Naive thymus-derived CD4-positive, alpha-beta T cell (primary cell): Measurements from ENCODE around the gene OXNAD1. TPM values are rescaled to one million over a fixed set of nuclear protein-coding genes. Genes with fewer than 3 reads are reported as not detected.
A peak's percentile ranks its signal among the peaks of the same experiment; 100 is the strongest.

ENCODE experiments used
- ATAC-seq: fragments of 150-1000 bp; cut with Tn5 transposase; 2 replicates; pipeline ENCODE4 v1.10.0; 2021; ENCODE audit warnings: mild to moderate bottlenecking, moderate library complexity
- CTCF ChIA-PET: fragments of 350-600 bp; sonication (Branson Sonifier 250); formaldehyde crosslinking; loops from one replicate; lab custom pipeline; 2021; ENCODE audit warnings: antibody characterized with exemption; lab: Charles Lee
- POLR2A ChIA-PET: fragments of 350-600 bp; sonication (Branson Sonifier 250); formaldehyde crosslinking; loops from one replicate; lab custom pipeline; 2021; ENCODE audit warnings: antibody characterized with exemption, inconsistent platforms; lab: Charles Lee
- DNase-seq, 9 donors: peaks; one replicate each; pipeline versions ENCODE4 v3.0.0 to v3.0.0-alpha.2; 2020 to 2022; ENCODE audit warnings: mixed read lengths in 1 of 9
- H3K27ac ChIP-seq: one replicate; pipeline ENCODE4 v1.7.0; 2013; ENCODE audit warnings: mild to moderate bottlenecking, low read depth, low read length, moderate library complexity
- H3K27me3 ChIP-seq, 2 donors: one replicate each; pipeline ENCODE4 v1.7.0; 2013; ENCODE audit warnings: low read length in 2 of 2, mild to moderate bottlenecking in 2 of 2, moderate library complexity in 2 of 2; ENCODE audit not compliant: control insufficient read depth in 2 of 2, insufficient read depth in 2 of 2
- H3K36me3 ChIP-seq, 3 experiments: 1 replicate in 2 of 3; 2 replicates in 1 of 3; pipeline ENCODE4 v1.7.0; 2013; ENCODE audit warnings: low read length in 3 of 3, mild to moderate bottlenecking in 3 of 3, moderate library complexity in 1 of 3; ENCODE audit not compliant: insufficient read depth in 3 of 3, control insufficient read depth in 2 of 3
- H3K4me1 ChIP-seq, 2 donors: one replicate each; pipeline ENCODE4 v1.7.0; 2013; ENCODE audit warnings: low read length in 2 of 2, mild to moderate bottlenecking in 2 of 2, moderate library complexity in 1 of 2; ENCODE audit not compliant: control insufficient read depth in 2 of 2, insufficient read depth in 2 of 2
- H3K4me3 ChIP-seq: 2 replicates; pipeline ENCODE4 v1.7.0; 2013; ENCODE audit warnings: mild to moderate bottlenecking, low read length
- H3K9me3 ChIP-seq, 3 experiments: 1 replicate in 2 of 3; 2 replicates in 1 of 3; pipeline ENCODE4 v1.7.0; 2013; ENCODE audit warnings: low read length in 3 of 3; ENCODE audit not compliant: control insufficient read depth in 2 of 3
- H3K27ac Mint-ChIP-seq, 9 donors: one replicate each; pipeline ENCODE4 v1.8.0; 2020 to 2022; ENCODE audit warnings: mixed read lengths in 9 of 9, mild to moderate bottlenecking in 8 of 9, moderate library complexity in 5 of 9, inconsistent platforms in 2 of 9
- H3K27me3 Mint-ChIP-seq, 5 donors: one replicate each; pipeline ENCODE4 v1.8.0; 2021 to 2022; ENCODE audit warnings: mixed read lengths in 5 of 5, mild to moderate bottlenecking in 1 of 5
- H3K36me3 Mint-ChIP-seq, 5 donors: one replicate each; pipeline ENCODE4 v1.8.0; 2020 to 2022; ENCODE audit warnings: mixed read lengths in 5 of 5, mild to moderate bottlenecking in 3 of 5, inconsistent platforms in 1 of 5
- H3K4me1 Mint-ChIP-seq, 7 donors: one replicate each; pipeline ENCODE4 v1.8.0; 2020 to 2022; ENCODE audit warnings: mixed read lengths in 7 of 7, mild to moderate bottlenecking in 3 of 7, inconsistent platforms in 1 of 7
- H3K4me3 Mint-ChIP-seq, 10 donors: one replicate each; pipeline ENCODE4 v1.8.0; 2020 to 2022; ENCODE audit warnings: mild to moderate bottlenecking in 10 of 10, mixed read lengths in 10 of 10, moderate library complexity in 6 of 10, inconsistent platforms in 2 of 10
- H3K9me3 Mint-ChIP-seq, 11 donors: one replicate each; pipeline ENCODE4 v1.8.0; 2020 to 2022; ENCODE audit warnings: mixed read lengths in 11 of 11, mild to moderate bottlenecking in 4 of 11, inconsistent platforms in 1 of 11, moderate library complexity in 1 of 11
- intact Hi-C, 2 donors: fragments of 100-400 bp; cut with micrococcal nuclease; formaldehyde crosslinking; loops; one replicate each; pipeline ENCODE4 v1.15.1; 2023
- polyA plus RNA-seq, 2 donors: library from polyadenylated mRNA; unstranded; fragments of 300-500 nt; fragmentation: Illumina TruSeq; gene quantifications; one replicate each; pipeline ENCODE4 v1.2.3, GENCODE V29; 2021
- total RNA-seq, 6 experiments: library from RNA in 5 of 6; stranded (reverse) in 5 of 6; gene quantifications; 1 replicate in 5 of 6; 2 replicates in 1 of 6; pipeline ENCODE4 v1.2.3 and lab custom pipeline; 2021 to 2026

OXNAD1 gene
- total and polyA plus RNA-seq, 7 experiments from 2014 or later: 80.3 to 171 (median 134) TPM

DNA sequence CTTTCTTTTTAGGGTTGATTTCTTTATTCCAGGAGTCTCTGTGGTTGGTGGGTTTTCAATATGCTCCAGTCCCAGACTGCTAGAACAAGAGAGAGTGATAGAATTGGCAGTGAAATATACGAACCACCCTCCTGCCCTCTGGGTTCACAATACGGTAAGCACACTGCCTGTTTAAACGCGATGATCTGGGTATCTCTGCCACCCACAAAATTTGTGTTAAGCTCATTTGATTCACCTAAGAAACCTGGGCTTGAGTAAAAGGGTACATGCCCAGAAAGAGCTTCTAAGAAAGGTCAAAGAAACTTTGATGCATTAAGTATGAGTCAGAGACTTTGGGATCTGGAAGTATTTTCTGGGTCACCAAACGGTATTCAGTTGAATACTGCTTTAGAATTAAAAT is 29.8 kb downstream of the OXNAD1 start:
- peak overlapping the region; percentile 61 to 90 (median 78) for H3K4me3 Mint-ChIP-seq
- Histone ChIP-seq H3K4me1 (peaks cover 64 to 70% of the 10 kb centered on the region in 2 donors), H3K27ac (peak overlapping the region; percentile 66), H3K36me3 (peaks cover 0 to 19% (median 7%) of the 10 kb centered on the region in 3 experiments), H3K27me3 (no peaks in the 10 kb centered on the region), H3K4me3 (peak overlapping the region; percentile 18), H3K9me3 (peaks cover 0 to 8% (median 0%) of the 10 kb centered on the region in 3 experiments)
- peaks cover 29 to 81% (median 65%) of the 10 kb centered on the region in 5 donors for H3K36me3 Mint-ChIP-seq
- CTCF ChIA-PET: interaction anchor here (1.0 to 9.8 kb wide), 6 partner anchors 9 to 30 kb away, joined by 4 to 238 read pairs (median 9); partner anchors contain the start of genes DPH3 and OXNAD1
- ATAC-seq (no peak), DNase-seq (no peak)
- intact Hi-C loops: no loop called here
- H3K27me3 Mint-ChIP-seq: no peaks in the 10 kb centered on the region
- peaks cover 46 to 94% (median 87%) of the 10 kb centered on the region in 7 donors for H3K4me1 Mint-ChIP-seq
- H3K27ac Mint-ChIP-seq: peak overlapping the region; percentile 42 to 94 (median 86)
- peaks cover 0 to 20% (median 8%) of the 10 kb centered on the region in 11 donors for H3K9me3 Mint-ChIP-seq
- POLR2A ChIA-PET: interaction anchor here (0.9 to 9.8 kb wide), 8 partner anchors 8 to 217 kb away, joined by 3 to 318 read pairs (median 7); partner anchors contain the start of genes DPH3 and OXNAD1

DNA sequence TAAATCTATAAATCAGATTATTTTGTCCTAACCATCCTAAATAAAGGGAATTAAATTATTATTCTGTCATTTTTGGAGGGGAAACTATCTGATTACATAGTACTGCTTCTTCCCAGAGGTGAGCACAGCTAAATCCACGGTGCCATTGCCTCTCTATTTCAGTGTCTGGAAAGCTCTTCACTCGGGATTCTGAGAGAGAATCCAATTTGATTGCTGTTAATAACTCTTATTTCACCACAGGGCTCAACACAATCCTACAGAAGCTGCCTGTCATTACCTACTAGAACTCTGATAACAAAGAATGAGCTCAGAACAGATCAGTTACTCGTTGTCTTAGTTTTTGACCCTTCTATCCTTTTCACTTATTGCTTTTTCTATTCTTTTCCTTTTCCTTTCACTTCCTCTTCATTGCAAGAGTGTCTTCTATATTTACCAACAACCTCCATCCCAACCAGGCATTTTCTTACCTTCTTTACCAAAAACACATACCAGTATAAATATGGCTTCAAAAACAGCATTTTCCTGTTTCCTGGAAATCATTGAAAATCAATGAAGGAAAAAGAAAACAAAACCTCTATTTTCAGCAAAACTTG is 30.4 kb downstream of the OXNAD1 start:
- Histone ChIP-seq H3K27ac (peak overlapping the region; percentile 66), H3K4me3 (no peak overlapping the region), H3K4me1 (peaks cover 64 to 75% of the 10 kb centered on the region in 2 donors), H3K27me3 (no peaks in the 10 kb centered on the region), H3K36me3 (peaks cover 0 to 19% (median 7%) of the 10 kb centered on the region in 3 experiments), H3K9me3 (peaks cover 0 to 8% (median 0%) of the 10 kb centered on the region in 3 experiments)
- Mint-ChIP-seq H3K36me3 (peaks cover 29 to 80% (median 65%) of the 10 kb centered on the region in 5 donors), H3K4me1 (peaks cover 45 to 96% (median 92%) of the 10 kb centered on the region in 7 donors), H3K27ac (peak overlapping the region; percentile 60 to 94 (median 87)), H3K9me3 (peaks cover 0 to 20% (median 8%) of the 10 kb centered on the region in 11 donors), H3K4me3 (peak overlapping the region; percentile 31 to 90 (median 84)), H3K27me3 (no peaks in the 10 kb centered on the region)
- no peak for ATAC-seq
- CTCF ChIA-PET: interaction anchor here (1.0 to 9.8 kb wide), 6 partner anchors 9 to 30 kb away, joined by 4 to 238 read pairs (median 9); partner anchors contain the start of genes DPH3 and OXNAD1
- POLR2A ChIA-PET: interaction anchor here (0.9 to 9.8 kb wide), 8 partner anchors 9 to 216 kb away, joined by 3 to 318 read pairs (median 8); partner anchors contain the start of genes DPH3 and OXNAD1
- intact Hi-C loops: no loop called here
- no peak for DNase-seq

DNA sequence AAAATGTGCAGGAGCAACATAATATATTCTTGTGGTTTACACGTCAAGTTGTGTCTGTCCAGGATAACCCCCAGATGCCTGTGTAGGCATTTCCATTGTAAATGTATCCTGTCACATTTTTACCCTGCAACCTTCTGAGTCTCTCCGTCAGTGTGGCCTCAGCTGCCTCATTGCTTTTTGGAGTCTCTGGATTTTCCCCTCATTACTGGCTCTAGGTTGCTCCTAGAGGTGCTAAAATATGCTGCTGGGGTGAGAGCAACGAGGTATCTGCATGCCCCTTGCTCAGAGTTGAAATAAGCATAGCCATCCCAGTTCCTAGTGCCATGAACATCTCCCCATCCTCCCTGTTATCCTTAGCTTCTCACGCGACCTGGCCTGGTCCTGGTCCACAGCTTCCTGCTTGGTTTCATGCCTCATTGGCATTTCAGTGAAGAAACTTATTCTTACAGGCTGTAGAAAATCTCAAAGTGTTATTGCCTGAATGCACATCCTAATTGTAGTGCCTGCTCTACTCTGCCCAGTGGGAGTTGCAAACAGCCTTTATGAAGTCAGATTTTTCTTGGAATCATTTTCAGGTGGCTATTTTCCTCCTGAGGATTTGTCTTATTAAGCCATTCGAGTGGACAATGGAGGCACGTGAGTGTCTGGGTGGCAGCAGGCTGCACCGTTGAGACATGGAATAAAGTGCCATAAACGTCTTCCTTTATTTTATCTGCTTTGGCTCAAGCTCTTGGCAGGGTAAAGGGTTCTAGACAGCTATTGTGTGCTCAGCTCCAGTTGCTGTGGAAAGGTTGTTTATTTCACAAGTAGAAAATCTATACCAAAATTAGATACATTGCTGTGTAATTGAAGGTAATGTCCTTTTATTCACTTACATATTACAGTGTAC is 33.2 kb downstream of the OXNAD1 start:
- ATAC-seq (no peak), DNase-seq (no peak)
- intact Hi-C loops: no loop called here
- no peak overlapping the region for H3K4me3 ChIP-seq
- H3K36me3 ChIP-seq: peaks cover 10 to 19% (median 12%) of the 10 kb centered on the region in 3 experiments
- Mint-ChIP-seq H3K27me3 (no peaks in the 10 kb centered on the region), H3K4me1 (peaks cover 48 to 99% (median 96%) of the 10 kb centered on the region in 7 donors), H3K9me3 (peaks cover 0 to 15% (median 8%) of the 10 kb centered on the region in 11 donors), H3K36me3 (peaks cover 24 to 82% (median 81%) of the 10 kb centered on the region in 5 donors), H3K4me3 (peak overlapping the region; percentile 64 to 93 (median 82)), H3K27ac (peak overlapping the region; percentile 79 to 98 (median 93))
- ChIA-PET POLR2A (interaction anchor here (0.5 to 1.6 kb wide), 7 partner anchors 9 to 540 kb away, joined by 3 to 15 read pairs (median 3); no protein-coding TSS in a partner anchor), CTCF (interaction anchor here (0.9 to 1.0 kb wide), 2 partner anchors 9 to 21 kb away, joined by 3 read pairs; no protein-coding TSS in a partner anchor)
- peak overlapping the region; percentile 66 for H3K27ac ChIP-seq
- H3K9me3 ChIP-seq: peaks cover 0 to 8% (median 0%) of the 10 kb centered on the region in 3 experiments
- H3K27me3 ChIP-seq: no peaks in the 10 kb centered on the region
- peaks cover 69 to 94% of the 10 kb centered on the region in 2 donors for H3K4me1 ChIP-seq

DNA sequence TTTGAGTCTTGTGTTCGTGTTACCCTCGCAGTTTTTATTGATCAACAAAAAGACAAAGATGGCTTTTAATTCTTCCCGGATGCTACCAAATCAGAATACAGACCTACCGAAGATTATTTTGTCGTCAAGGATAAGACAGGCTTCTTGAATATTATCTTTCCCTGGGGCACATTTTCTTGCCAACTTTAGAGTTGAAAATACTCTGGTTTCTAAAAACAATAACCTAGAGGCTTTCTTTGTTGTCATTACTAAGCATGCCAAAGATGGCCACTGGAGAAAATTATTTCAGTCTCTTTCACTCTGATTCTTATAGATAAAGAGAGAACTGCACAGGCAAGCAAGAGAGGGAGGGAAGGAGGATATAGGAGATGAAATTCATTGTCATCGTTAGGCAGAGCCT is 33.9 kb downstream of the OXNAD1 start:
- ChIA-PET POLR2A (interaction anchor here (0.5 to 1.6 kb wide), 6 partner anchors 9 to 539 kb away, joined by 3 to 15 read pairs (median 4); no protein-coding TSS in a partner anchor), CTCF (interaction anchor here (1.0 kb wide), 1 partner anchor 10 kb away, joined by 3 read pairs; no protein-coding TSS in a partner anchor)
- no peak for ATAC-seq
- peak overlapping the region; percentile 66 for H3K27ac ChIP-seq
- Mint-ChIP-seq H3K27ac (peak overlapping the region; percentile 79 to 98 (median 93)), H3K9me3 (peaks cover 0 to 10% (median 2%) of the 10 kb centered on the region in 11 donors), H3K4me3 (peak overlapping the region; percentile 64 to 93 (median 82)), H3K27me3 (no peaks in the 10 kb centered on the region), H3K36me3 (peaks cover 24 to 79% (median 78%) of the 10 kb centered on the region in 5 donors), H3K4me1 (peaks cover 51 to 97% (median 95%) of the 10 kb centered on the region in 7 donors)
- intact Hi-C loops: no loop called here
- H3K4me1 ChIP-seq: peaks cover 74 to 95% of the 10 kb centered on the region in 2 donors
- H3K36me3 ChIP-seq: peaks cover 10 to 19% (median 13%) of the 10 kb centered on the region in 3 experiments
- peaks cover 0 to 1% (median 0%) of the 10 kb centered on the region in 3 experiments for H3K9me3 ChIP-seq
- no peak overlapping the region for H3K4me3 ChIP-seq
- no peak for DNase-seq
- no peaks in the 10 kb centered on the region for H3K27me3 ChIP-seq

DNA sequence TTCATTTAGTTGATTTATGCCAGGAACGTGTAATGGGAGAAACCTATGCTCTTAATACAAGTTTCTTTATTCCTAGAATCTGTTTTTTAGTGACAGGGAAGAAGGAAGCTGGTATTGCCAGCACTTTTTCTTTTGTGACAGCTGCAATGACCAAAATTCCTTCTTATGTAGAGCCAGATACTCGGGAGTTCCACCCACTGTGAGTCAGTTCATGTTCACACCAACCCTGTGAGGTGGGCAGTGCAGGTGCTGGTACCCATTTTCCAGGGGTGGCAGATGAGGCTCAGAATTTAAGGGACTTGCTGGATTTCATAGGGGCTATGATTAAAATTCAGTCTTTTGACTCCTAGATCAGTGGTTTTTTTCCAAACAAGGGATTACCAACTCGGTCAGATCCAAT is 34.7 kb downstream of the OXNAD1 start:
- ChIA-PET CTCF (interaction anchor here (1.2 to 6.1 kb wide), 3 partner anchors 9 to 14 kb away, joined by 3 to 48 read pairs (median 45); no protein-coding TSS in a partner anchor), POLR2A (interaction anchor here (1.6 to 10.6 kb wide), 5 partner anchors 7 to 229 kb away, joined by 5 to 319 read pairs (median 47); no protein-coding TSS in a partner anchor)
- Mint-ChIP-seq H3K36me3 (peaks cover 31 to 80% (median 79%) of the 10 kb centered on the region in 5 donors), H3K27ac (peak overlapping the region; percentile 86 to 98 (median 94)), H3K4me1 (peaks cover 58 to 99% (median 96%) of the 10 kb centered on the region in 7 donors), H3K4me3 (peak overlapping the region; percentile 53 to 96 (median 90)), H3K27me3 (no peaks in the 10 kb centered on the region), H3K9me3 (peaks cover 0 to 10% (median 0%) of the 10 kb centered on the region in 11 donors)
- intact Hi-C loops: loop anchor here (2.0 to 10.0 kb wide), 6 partner anchors 13 to 588 kb away; partner anchors contain the start of gene RFTN1 (in 1 of the 2)
- ATAC-seq (no peak), DNase-seq (no peak)
- Histone ChIP-seq H3K4me1 (peaks cover 78 to 95% of the 10 kb centered on the region in 2 donors), H3K9me3 (no peaks in the 10 kb centered on the region), H3K27me3 (no peaks in the 10 kb centered on the region), H3K27ac (peak overlapping the region; percentile 66), H3K36me3 (peaks cover 10 to 20% (median 13%) of the 10 kb centered on the region in 3 experiments), H3K4me3 (peak overlapping the region; percentile 21)
